D341Med (cell line): ENCODE data around the gene PHOX2B.

Experiments
- DNase-seq: peaks from one replicate; pipeline ENCODE4 v3.0.0; 2012; ENCODE audit warnings: low spot score

The PHOX2B gene

GRCh38 chr4:41748571-41749475 lies at the start of gene PHOX2B:
Gene PHOX2B (minus strand): TSS chr4:41748725. CDS start chr4:41748610, 115 bp downstream.
- DNase-seq = no peak

DNA sequence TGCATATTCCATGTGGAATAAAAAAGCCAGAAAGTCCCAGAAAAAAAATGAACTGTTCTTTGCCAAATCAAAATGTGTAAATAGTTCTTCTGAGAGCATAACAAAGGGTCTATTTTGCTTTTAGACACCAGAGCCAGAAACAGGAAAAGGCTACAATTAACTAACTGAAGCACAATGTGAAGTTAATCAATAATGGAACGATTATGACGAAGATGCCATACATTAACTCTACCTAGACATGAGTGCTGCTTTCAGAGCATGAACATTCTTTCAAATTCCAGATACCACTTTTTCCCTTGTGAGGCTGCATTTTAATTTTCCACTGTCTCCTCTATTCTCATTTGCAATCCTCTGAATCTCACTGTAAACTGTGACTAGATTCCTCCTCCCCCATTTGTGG lies 48.7 kb upstream of the PHOX2B start:
- DNase-seq = no peak

GRCh38 chr4:41796545-41797210 lies 48.2 kb upstream of the PHOX2B start:
- DNase-seq = peak; percentile 70

DNA sequence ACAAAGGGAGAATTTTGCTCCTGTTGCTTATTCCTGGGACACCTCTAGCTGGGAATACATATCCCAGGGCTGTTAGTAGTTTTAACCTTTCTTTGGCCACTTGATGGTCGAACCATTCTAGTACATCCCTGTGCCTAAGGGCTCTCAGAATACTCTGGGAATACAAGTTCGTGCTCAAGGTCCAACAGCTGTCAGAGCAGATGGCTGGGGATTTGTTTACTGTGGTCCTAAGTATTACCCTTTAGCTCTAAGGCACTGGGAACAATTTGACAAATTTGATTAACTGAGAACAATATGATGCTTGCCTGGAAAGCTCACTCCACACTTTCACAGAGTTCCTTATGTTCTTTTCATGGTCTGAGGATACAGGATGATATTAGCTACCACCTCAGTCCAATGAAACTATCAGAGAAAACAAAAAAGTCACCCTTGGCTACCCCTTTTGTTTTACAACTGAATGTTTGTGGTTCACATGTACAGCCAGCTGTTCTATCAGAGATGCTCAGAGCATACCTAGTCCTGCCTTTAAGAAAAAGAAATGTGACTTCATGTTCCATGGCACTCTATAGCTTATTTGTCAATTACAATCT lies 47.4 kb upstream of the PHOX2B start:
- peak; percentile 52 for DNase-seq

DNA sequence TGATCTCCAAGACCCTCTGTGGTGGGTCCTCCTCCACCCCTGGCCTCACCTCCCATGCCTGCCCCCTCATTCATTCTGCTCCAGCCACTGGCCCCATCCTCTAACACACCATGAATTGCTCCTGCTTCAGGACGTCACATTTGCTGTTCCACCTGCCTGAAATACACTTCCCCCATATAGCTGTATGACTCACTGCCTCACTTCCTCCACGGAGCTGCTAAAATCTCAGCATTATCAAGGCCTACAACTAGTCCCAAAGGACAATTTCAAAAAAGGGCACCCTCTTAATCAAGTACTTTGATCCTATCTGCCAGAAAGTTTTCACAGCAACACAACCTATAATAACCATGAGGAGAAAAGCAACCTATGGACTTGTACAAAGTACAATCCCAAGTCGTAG lies 43.6 kb upstream of the PHOX2B start:
- DNase-seq = no peak

- DNase-seq = no peak
These were observed 43.0 kb upstream of the PHOX2B start for GRCh38 chr4:41791557-41791956.

DNA sequence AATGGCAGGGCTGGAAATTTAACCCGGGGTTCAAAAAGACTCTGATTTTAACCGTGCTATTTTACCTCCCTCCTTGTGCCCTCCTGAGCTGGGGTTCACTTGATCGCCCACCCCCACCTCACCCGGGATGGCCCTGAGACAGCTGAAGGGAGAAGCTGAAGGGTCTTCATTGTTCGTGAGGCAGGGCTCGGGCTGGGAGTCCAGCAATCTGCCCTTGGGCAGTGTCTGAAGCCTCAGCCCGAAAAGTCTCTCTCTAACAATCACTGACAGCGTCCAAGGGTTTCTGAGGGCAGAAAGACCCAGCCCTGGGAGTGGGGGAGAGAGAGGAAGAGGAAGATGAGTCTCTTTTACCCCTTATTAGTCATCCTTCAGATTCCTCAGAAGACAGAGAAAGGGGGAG lies 39.4 kb upstream of the PHOX2B start:
- no peak for DNase-seq

DNA sequence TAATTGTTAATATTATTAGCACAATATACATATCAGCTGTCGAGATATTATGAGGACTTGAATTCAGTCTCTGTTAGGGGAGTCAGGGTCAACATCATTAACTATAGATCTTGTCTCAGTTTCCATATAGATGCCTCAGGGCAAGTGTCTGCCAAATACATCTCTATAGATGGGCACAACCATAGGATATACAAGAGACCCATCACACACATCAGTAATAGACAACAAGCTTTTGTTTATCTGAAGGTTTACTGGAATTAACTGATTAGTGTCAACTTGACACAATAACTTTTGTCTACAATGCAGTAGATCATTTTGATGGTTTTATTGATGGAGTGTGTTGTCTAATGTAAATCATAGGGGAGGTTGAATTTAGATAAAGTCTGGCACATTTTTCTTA lies 37.1 kb upstream of the PHOX2B start:
- DNase-seq = no peak

- peak; percentile 69 for DNase-seq
These were observed 35.9 kb upstream of the PHOX2B start for GRCh38 chr4:41784191-41784979.

DNA sequence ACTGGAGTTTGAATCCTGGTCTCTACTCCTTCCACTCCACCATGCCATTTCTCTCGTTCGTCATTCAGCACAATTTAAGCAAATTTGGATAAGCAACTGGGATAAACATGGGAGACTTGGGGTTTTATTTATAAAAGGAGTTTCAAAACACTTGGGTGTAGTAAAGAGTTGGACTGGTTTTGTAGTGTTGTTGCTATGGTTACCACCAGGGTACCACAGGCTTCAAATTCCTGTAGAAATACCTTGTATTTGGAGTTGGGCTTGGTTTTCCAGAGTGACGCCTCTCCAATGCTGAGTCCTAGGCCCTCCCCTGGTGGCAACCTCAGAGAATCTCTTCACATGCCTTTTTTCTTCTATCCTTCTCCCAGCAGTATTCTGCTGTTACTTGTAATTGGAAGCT lies 27.9 kb upstream of the PHOX2B start:
- no peak for DNase-seq

DNA sequence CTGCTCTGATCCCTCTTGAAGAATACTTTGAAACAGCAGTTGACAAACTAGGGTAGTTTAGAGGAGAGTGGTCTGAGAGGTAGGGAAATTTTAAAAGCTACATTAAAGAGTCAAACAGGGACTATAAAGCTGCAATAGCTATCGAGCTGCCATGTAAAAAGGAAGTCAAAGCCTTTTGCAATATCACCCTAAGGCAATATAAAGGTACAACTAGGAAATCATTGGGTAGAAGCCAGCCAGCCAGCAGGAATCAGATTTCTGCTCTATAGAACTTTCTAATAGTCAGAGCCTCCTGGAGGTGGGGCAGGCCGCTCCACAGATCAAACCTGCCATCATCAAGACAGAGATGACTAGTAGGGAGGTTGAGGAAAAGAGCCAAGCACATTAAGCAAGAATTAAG lies 15.2 kb upstream of the PHOX2B start:
- DNase-seq = no peak

DNA sequence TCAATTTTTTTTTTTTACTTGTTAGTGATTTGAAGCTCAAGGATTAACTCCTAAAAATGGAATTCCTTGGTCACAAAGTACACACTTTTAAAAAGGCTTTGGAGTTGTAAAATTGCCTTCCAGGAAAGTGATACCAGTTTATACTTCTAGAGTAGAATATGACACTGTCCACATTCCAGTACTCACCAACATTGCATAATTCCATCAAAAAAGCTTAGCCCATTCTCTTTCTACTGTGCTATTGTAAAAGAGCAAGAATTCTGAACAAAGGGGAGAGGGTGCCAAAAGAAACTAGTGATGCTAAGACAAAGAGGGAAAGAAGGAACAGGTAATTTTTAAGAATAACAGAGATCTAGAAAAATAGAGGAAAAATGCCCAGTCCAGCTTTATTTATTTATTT lies 10.4 kb upstream of the PHOX2B start:
- DNase-seq = no peak

DNA sequence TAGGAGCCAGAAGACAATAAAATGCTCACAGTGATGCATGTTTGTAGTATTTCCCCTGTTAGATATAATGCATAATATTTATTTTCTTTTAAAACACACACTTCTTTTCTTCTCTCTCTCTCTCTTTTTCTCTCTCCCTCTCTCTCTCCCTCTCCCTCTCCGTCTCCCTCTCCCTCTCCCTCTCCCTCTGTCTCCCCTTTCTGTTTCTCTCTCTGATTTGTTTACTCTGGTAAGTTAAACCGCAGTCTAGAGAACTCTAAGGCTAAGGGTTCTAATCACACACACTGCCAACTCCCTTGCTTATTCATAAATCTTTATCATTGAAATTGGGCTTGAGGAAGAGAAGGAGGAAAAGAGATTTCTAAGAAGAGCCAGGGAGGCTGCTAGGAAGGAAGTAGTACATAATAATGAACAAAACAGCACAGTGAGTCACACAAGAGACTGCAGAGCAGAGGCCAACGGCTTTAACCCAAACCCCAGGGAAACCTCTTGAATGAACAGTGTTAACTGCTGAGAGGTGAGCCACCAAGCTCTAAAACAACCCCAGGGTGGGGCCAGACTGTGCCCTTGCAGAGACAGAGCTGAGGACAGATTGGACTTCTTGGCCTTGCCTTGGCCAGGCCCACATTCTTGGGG lies 9.1 kb upstream of the PHOX2B start:
- DNase-seq = no peak

- DNase-seq = no peak
These were observed 5.4 kb upstream of the PHOX2B start for GRCh38 chr4:41753942-41754341.

DNA sequence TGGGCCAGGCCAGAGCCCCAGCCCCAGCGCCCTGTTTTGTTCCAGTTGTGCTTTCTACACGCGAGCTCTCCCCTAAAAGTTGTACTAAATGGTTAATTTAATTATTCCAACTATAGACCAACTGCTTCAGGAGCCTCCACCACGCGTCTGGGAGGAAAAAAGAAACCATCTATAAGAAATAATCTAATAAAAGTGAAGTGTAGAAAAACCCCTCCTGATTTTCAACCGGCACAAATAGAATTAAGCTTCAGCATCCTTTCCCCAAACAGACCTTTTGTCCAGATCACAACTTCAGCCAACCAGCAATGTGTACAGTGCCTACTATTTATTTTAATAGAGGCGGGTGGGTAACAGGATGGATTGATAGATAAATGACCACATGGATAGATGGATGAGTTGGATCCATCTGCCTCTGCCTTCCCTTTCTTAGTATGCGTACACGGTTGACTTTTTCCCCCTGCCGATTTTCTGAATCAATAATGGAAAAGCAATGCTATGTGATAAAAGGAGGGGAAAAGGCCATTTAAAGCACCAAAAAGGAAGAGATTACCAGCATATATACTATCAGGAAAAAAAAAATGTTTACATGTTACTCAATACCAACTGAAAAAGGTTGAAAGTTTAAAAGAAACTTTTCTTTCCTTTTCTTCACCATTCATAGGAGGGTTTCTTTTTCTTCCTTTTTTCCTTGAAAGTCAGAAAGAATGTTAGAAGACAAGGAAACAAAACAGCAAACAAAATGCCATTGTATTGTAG lies 3.7 kb upstream of the PHOX2B start:
- no peak for DNase-seq

DNA sequence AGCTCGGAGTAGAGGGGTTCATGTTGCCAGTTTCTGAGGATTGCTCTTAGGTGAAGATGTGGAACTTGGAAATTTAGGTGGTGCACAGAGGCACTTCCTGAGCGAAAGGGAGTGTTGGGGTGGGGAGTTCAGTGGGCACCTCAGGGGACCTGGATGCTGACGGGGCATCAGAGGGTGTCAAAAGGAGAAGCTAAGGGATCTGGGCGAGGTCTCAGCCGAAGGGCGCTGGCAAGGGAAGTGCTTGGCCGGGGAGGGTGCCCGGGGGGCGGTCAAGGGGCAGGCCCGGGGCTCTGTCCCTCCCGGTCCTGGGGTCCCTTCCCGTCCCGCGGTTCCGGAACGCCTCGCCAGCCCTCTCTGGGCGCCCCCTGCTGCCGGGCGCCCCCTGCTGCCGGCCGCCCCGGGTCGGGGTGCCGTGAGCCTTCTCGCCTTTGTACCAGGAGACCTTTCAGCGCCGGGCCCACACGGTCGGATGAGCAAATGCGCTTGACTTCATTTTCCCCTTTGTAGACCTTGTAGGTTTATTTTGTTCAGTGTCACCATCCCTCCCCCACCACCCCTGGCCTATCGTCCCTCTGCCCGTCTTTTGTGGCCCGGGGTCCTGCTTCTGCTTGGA lies 3.0 kb upstream of the PHOX2B start:
- DNase-seq = no peak

DNA sequence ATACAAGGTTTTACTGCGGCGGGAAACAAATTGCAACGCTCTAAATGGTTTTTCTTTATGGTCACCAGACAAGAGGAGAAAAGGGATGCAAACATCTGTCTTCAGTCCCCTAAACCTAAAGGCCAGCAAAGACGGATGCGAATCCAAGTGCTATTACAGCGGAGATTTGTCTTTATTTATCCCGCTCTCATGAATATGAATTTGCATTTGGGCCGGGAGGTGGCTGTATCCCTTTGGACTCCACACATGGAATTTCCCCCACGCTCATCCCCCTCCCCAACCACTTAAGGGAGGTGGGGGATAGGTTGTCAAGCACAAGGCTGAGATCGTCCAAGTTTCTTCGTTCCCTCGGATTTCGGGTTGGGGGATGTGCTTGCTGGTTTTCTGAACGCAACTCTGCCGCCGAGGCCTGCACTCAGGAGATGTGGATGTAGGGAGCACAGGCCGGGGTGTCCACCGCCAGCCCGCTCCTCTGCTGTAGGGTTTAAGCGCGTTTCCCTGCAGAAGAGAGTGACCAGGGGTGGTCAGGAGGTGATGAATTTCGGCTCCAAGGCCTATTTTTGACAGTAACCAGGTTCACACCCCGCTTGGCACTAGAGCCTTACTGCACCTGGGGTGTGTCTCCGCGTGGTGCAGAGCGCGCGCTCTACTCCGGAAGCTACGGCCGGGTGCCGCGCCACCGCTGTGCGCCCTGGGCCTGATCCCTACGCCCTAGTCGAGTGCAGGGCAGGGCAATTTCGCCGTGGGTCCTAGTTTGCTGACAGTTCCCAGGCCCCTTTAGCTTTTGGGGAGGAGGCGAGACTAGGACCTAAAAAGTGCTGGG lies 2.3 kb upstream of the PHOX2B start:
- no peak for DNase-seq

DNA sequence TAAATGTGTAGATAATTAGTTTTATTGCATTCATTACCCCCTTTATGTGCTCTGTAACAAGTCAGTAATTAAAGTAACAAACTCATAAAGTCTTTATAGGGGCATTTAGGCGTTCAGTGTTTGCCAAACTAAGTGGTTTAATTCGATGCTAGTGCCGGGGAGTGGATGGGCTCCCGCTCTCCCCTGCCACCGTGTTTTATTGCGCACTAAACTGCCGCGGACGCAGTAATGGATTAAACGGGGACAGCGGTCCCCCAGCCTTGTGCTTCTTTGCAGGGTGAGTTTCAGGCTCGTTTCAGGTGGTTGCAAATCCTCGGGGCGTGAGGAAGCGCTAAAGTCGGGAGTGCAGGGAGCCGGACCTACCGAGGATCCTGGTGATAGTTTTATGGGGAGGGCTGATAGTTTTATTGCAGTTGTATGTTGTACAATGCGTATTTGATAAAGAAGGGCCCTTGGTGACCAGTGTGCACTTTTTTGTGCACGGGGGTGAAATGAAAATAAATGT lies 1.6 kb upstream of the PHOX2B start:
- no peak for DNase-seq

DNA sequence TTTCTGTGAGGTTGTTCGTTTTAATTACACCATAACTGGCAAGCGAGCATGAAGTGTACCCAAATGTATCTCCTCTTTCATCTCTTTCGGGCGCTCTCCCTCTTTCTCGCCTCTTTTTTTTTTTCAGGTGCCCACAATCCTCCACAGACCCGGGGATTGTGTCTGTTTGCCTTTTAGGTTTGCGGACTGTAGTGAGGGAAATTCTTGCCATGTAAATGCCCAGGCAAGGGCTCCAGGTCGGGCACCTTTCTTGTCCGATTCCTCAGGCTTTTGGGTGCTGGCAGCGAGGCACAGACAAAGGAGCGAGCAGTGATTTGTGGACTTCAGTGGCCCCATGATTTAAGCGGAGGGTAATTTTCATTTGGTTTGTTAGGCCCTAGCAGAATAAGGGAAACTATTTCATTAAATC lies 1.1 kb upstream of the PHOX2B start:
- DNase-seq = no peak
